Cerebellar cortex (tissue), 1 donor: ENCODE results near the gene RAB44.

Experiments used
- DNase-seq: peaks from one replicate; pipeline ENCODE4 v3.0.0-alpha.2; 2015; ENCODE audit warnings: low spot score

Gene RAB44

DNA sequence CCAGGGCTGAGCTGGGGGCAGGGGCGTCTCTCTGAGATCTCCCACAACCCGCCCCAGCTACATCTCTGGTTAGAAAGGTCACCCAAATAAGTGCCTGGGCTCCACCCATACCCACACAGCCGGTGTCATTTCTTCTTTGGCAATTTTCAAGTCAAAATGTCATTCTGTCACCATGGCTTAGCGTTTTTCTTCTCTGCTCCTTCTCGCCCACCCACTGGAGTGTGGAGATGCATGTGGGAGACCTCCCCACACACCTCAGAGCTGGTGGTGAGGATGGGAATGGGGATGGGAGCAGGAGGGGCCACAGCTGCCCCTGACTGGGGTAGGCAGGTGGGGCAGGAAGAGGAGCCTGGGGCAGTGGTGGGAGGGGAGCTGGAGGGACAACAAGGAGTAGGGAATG, 78.5 kb downstream of the RAB44 start:
- no peak for DNase-seq

- no peak for DNase-seq
Observed at GRCh38 chr6:36777801-36778200, 80.2 kb downstream of the RAB44 start.

DNA sequence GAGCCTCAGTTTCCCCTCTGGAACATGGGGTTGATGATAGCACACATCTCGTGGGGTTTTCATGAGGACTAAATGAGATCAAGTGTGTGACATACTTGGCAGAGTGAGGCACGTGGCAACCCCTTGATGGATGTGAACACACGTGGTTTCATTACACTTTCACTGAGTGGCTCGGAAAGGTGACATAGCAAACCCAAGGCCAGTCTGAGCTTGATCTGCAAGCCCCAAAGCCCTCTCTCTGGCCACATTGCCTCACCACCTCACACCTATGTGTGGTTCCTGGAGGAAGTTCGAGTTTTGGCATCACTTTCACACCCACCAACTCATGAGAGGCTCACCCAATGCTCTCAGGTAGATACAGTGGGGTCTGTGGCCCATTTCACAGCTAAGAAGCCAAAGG, 81.6 kb downstream of the RAB44 start:
- no peak for DNase-seq

GRCh38 chr6:36780442-36781177, 83.0 kb downstream of the RAB44 start:
- peak; percentile 39 for DNase-seq

GRCh38 chr6:36781669-36782068, 84.0 kb downstream of the RAB44 start:
- no peak for DNase-seq
